Tibial nerve (tissue), 4 donors: Measurements from ENCODE around the gene SLC43A2.

ENCODE experiments used
- CTCF ChIP-seq, 5 experiments: fragments of 200-600 bp in 3 of 5; fragments of 450-650 bp in 2 of 5; sonication (generic) in 3 of 5; IDR thresholded peaks; one replicate each; pipeline ENCODE4 v1.5.1; 2016 to 2019; ENCODE audit warnings: antibody characterized with exemption in 5 of 5, mild to moderate bottlenecking in 3 of 5, moderate library complexity in 2 of 5
- EP300 ChIP-seq, 2 donors: sonication (generic); formaldehyde crosslinking; IDR thresholded peaks; one replicate each; pipeline ENCODE4 v1.6.1; 2017; ENCODE audit warnings: antibody characterized with exemption in 2 of 2, mild to moderate bottlenecking in 1 of 2
- POLR2A ChIP-seq, 2 donors: fragments of 450-650 bp; IDR thresholded peaks; one replicate each; pipeline ENCODE4 v1.6.1; 2017; ENCODE audit warnings: antibody characterized with exemption in 2 of 2, mild to moderate bottlenecking in 2 of 2, moderate library complexity in 2 of 2

- TF ChIP-seq POLR2A (IDR thresholded peaks at IDR 0.05) (no peak), CTCF (IDR thresholded peaks at IDR 0.05) (no peak), EP300 (IDR thresholded peaks at IDR 0.05) (no peak)
These were observed 21.3 kb upstream of the SLC43A2 start, which contains the start of gene RILP for GRCh38 chr17:1649844-1650501.
